HCT116 (cell line): ENCODE measurements around the gene UBE2V1. TPM values are rescaled to one million over a fixed set of nuclear protein-coding genes. Genes with fewer than 3 reads are reported as not detected.

Experiments
- ATAC-seq: fragments of 200-7000 bp; cut with Tn5 transposase; 2 replicates; pipeline ENCODE4 v1.9.1; 2020; ENCODE audit warnings: mild to moderate bottlenecking, moderate library complexity
- BruUV-seq: library from RNA; stranded (reverse); fragments of 400-500 nt; replicated peaks from 2 replicates; lab custom pipeline; 2021; lab: Mats Ljungman, UMichigan
- CTCF ChIA-PET: fragments of 300-600 bp; sonication (Branson Sonifier 250); formaldehyde crosslinking; loops from one replicate; lab custom pipeline; 2021; ENCODE audit warnings: antibody characterized with exemption; lab: Charles Lee
- POLR2A ChIA-PET: fragments of 300-600, 350-600 bp; sonication (Branson Sonifier 250); formaldehyde crosslinking; loops from one replicate; lab custom pipeline; 2021; ENCODE audit warnings: antibody characterized with exemption; lab: Charles Lee
- RAD21 ChIA-PET, 2 experiments: fragments of 300-600 bp; sonication (Branson Sonifier 250); formaldehyde crosslinking; loops; one replicate each; lab custom pipeline; 2023; ENCODE audit warnings: low total read pairs in 2 of 2; ENCODE audit not compliant: uncharacterized antibody in 2 of 2, unreplicated experiment in 2 of 2, low non-redundant PET in 1 of 2; lab: Charles Lee
- DNase-seq: peaks from one replicate; pipeline ENCODE4 v3.0.0-alpha.2; 2010; ENCODE audit warnings: low read depth, low spot score
- H2AFZ ChIP-seq: fragments of 200-600 bp; shearing (Covaris generic), sonication (generic); 2 replicates; pipeline ENCODE4 v1.6.1; 2017; ENCODE audit warnings: low read depth, mixed run types, mixed read lengths, antibody characterized with exemption, low read length; ENCODE audit not compliant: poor library complexity, severe bottlenecking
- H3K27ac ChIP-seq: 2 replicates; pipeline ENCODE4 v1.5.1; 2012; ENCODE audit warnings: low read depth, low read length
- H3K27me3 ChIP-seq: fragments of 200-600 bp; sonication (generic); 2 replicates; pipeline ENCODE4 v1.6.1; 2016; ENCODE audit warnings: mixed run types, low read length, mixed read lengths; ENCODE audit not compliant: insufficient read depth
- H3K36me3 ChIP-seq, 2 experiments: fragments of 200-500 bp in 1 of 2; fragments of 200-600 bp in 1 of 2; sonication (Bioruptor generic) in 1 of 2; sonication (generic) in 1 of 2; 2 replicates each; pipeline versions ENCODE4 v1.5.1 to v1.6.1; 2014 to 2016; ENCODE audit warnings: low read length in 2 of 2, inconsistent platforms in 1 of 2, mixed read lengths in 1 of 2, mixed run types in 1 of 2; ENCODE audit not compliant: insufficient read depth in 2 of 2, control insufficient read depth in 1 of 2
- H3K4me1 ChIP-seq, 2 experiments: fragments of 200-600 bp in 1 of 2; sonication (generic) in 1 of 2; 2 replicates each; pipeline versions ENCODE4 v1.5.1 to v1.6.1; 2012 to 2017; ENCODE audit warnings: low read length in 2 of 2, inconsistent platforms in 1 of 2, mild to moderate bottlenecking in 1 of 2, mixed read lengths in 1 of 2, mixed run types in 1 of 2, moderate library complexity in 1 of 2; ENCODE audit not compliant: insufficient read depth in 2 of 2, control insufficient read depth in 1 of 2
- H3K4me2 ChIP-seq: fragments of 200-600 bp; sonication (generic); 2 replicates; pipeline ENCODE4 v1.6.1; 2017; ENCODE audit warnings: mixed run types, low read length, mixed read lengths
- H3K4me3 ChIP-seq, 2 experiments: fragments of 200-600 bp in 1 of 2; sonication (generic) in 1 of 2; replicated peaks in 1 of 2; 2 replicates each; pipeline ENCODE4 v1.5.1; 2011 to 2016; ENCODE audit warnings: low read length in 2 of 2, control low read depth in 1 of 2, low read depth in 1 of 2, mild to moderate bottlenecking in 1 of 2, mixed read lengths in 1 of 2, mixed run types in 1 of 2
- H3K79me2 ChIP-seq: fragments of 200-600 bp; sonication (generic); 2 replicates; pipeline ENCODE4 v1.6.1; 2017; ENCODE audit warnings: mild to moderate bottlenecking, mixed run types, low read length, moderate library complexity, mixed read lengths; ENCODE audit not compliant: insufficient read depth
- H3K9ac ChIP-seq: fragments of 200-600 bp; sonication (generic); 2 replicates; pipeline ENCODE4 v1.6.1; 2016; ENCODE audit warnings: low read length, mixed read lengths
- H3K9me2 ChIP-seq: fragments of 200-600 bp; sonication (generic), shearing (Covaris generic); 2 replicates; pipeline ENCODE4 v1.6.1; 2017; ENCODE audit warnings: mixed run types, mild to moderate bottlenecking, moderate library complexity; ENCODE audit not compliant: insufficient read depth
- H3K9me3 ChIP-seq, 2 experiments: fragments of 200-500 bp in 1 of 2; fragments of 200-600 bp in 1 of 2; sonication (Bioruptor generic) in 1 of 2; sonication (generic) in 1 of 2; 2 replicates each; pipeline ENCODE4 v1.6.1; 2014 to 2017; ENCODE audit warnings: low read length in 2 of 2, mixed read lengths in 2 of 2, inconsistent platforms in 1 of 2, low read depth in 1 of 2, mild to moderate bottlenecking in 1 of 2, mixed run types in 1 of 2, moderate library complexity in 1 of 2; ENCODE audit not compliant: control insufficient read depth in 1 of 2, insufficient read depth in 1 of 2
- H4K20me1 ChIP-seq: fragments of 200-600 bp; sonication (generic), shearing (Covaris generic); 2 replicates; pipeline ENCODE4 v1.6.1; 2017; ENCODE audit warnings: mixed run types, mild to moderate bottlenecking, moderate library complexity; ENCODE audit not compliant: insufficient read depth
- ATF3 ChIP-seq: IDR thresholded peaks from 2 replicates; pipeline ENCODE4 v1.6.1; 2012
- CEBPB ChIP-seq: IDR thresholded peaks from 2 replicates; pipeline ENCODE4 v1.6.1; 2012; ENCODE audit warnings: low read depth
- CTCF ChIP-seq, 3 experiments: fragments of 200-600 bp in 1 of 3; sonication (generic) in 1 of 3; IDR thresholded peaks in 2 of 3; conservative IDR thresholded peaks in 1 of 3; 2 replicates each; pipeline ENCODE4 v1.5.1; 2012 to 2017; ENCODE audit warnings: low read depth in 2 of 3, low read length in 2 of 3, antibody characterized with exemption in 1 of 3, borderline replicate concordance in 1 of 3, control low read depth in 1 of 3, mild to moderate bottlenecking in 1 of 3, mixed read lengths in 1 of 3, mixed run types in 1 of 3, moderate library complexity in 1 of 3; ENCODE audit not compliant: insufficient read depth in 1 of 3
- EGR1 ChIP-seq: IDR thresholded peaks from 2 replicates; pipeline ENCODE4 v1.6.1; 2012; ENCODE audit warnings: low read depth
- EZH2phosphoT487 ChIP-seq: fragments of 200-600 bp; IDR thresholded peaks from 2 replicates; pipeline ENCODE4 v1.6.1; 2018; ENCODE audit warnings: antibody characterized with exemption, borderline replicate concordance
- FOSL1 ChIP-seq: IDR thresholded peaks from 2 replicates; pipeline ENCODE4 v1.6.1; 2012; ENCODE audit warnings: low read depth
- MAX ChIP-seq: IDR thresholded peaks from 2 replicates; pipeline ENCODE4 v1.6.1; 2012
- POLR2A ChIP-seq: IDR thresholded peaks from 2 replicates; pipeline ENCODE4 v1.7.0; 2011; ENCODE audit warnings: borderline replicate concordance; ENCODE audit not compliant: insufficient read depth, insufficient read length; ENCODE audit errors: extremely low read depth
- POLR2AphosphoS5 ChIP-seq: IDR thresholded peaks from 2 replicates; pipeline ENCODE4 v1.6.1; 2011; ENCODE audit warnings: mild to moderate bottlenecking, low read depth, low read length, moderate library complexity
- SIN3A ChIP-seq: IDR thresholded peaks from 2 replicates; pipeline ENCODE4 v1.6.1; 2012; ENCODE audit warnings: low read depth
- SP1 ChIP-seq: IDR thresholded peaks from 2 replicates; pipeline ENCODE4 v1.6.1; 2012; ENCODE audit warnings: low read depth
- SRF ChIP-seq: IDR thresholded peaks from 2 replicates; pipeline ENCODE4 v1.6.1; 2012; ENCODE audit warnings: low read depth
- TCF7L2 ChIP-seq: IDR thresholded peaks from 2 replicates; pipeline ENCODE4 v1.7.0; 2011; ENCODE audit warnings: borderline replicate concordance, inconsistent platforms; ENCODE audit not compliant: insufficient read depth, insufficient read length; ENCODE audit errors: extremely low read depth
- YY1 ChIP-seq: IDR thresholded peaks from 2 replicates; pipeline ENCODE4 v1.6.1; 2011; ENCODE audit warnings: low read length, low read depth, moderate library complexity, mild to moderate bottlenecking; ENCODE audit not compliant: insufficient replicate concordance; ENCODE audit errors: extremely low read depth
- ZNF274 ChIP-seq: fragments of 200-500 bp; sonication (Bioruptor generic); IDR thresholded peaks from 2 replicates; pipeline ENCODE4 v1.6.1; 2014; ENCODE audit warnings: mild to moderate bottlenecking, low read depth, low read length, inconsistent platforms
- intact Hi-C: fragments of 100-400 bp; cut with micrococcal nuclease; formaldehyde crosslinking; loops from 2 replicates; pipeline ENCODE4 v1.10.0; 2022
- total RNA-seq: library from RNA; stranded (reverse); gene quantifications from one replicate; pipeline ENCODE4 v1.2.1, GENCODE V29; 2021; ENCODE audit not compliant: unreplicated experiment

Gene UBE2V1
- total RNA-seq, 1 experiment from 2014 or later = 114 TPM

GRCh38 chr20:50067461-50067860 lies 45.5 kb downstream of the UBE2V1 start:
- ChIA-PET CTCF (no interaction called here), POLR2A (no interaction called here), RAD21 (interaction anchor here (0.6 to 1.4 kb wide), 3 partner anchors 88 to 253 kb away, joined by 3 to 5 read pairs (median 3); no protein-coding TSS in a partner anchor)
- Histone ChIP-seq H3K4me2 (no peak overlapping the region), H3K27ac (no peak overlapping the region), H3K9me3 (no peaks in the 10 kb centered on the region), H3K79me2 (no peaks in the 10 kb centered on the region), H2AFZ (no peak overlapping the region), H3K36me3 (no peaks in the 10 kb centered on the region), H3K4me3 (no peak overlapping the region), H3K9me2 (no peaks in the 10 kb centered on the region), H3K4me1 (peaks cover 3 to 14% of the 10 kb centered on the region in 2 experiments; a peak in 3 of 4 replicates), H4K20me1 (no peaks in the 10 kb centered on the region), H3K9ac (no peak overlapping the region), H3K27me3 (no peaks in the 10 kb centered on the region)
- no peak for DNase-seq
- no TSS peak for BruUV-seq
- ATAC-seq = no peak
- TF ChIP-seq TCF7L2 = no peak
- no peak for TF ChIP-seq EGR1
- no peak for TF ChIP-seq FOSL1
- no peak for TF ChIP-seq SRF
- TF ChIP-seq ZNF274 = no peak
- no peak for TF ChIP-seq EZH2phosphoT487
- no peak for TF ChIP-seq POLR2A
- TF ChIP-seq ATF3 = no peak
- TF ChIP-seq POLR2AphosphoS5 = no peak
- no peak for TF ChIP-seq CTCF (IDR thresholded peaks at IDR 0.05 in 2 of 3, conservative IDR thresholded peaks at IDR 0.05 in 1 of 3; ENCODE audit: borderline replicate concordance in 1 of 3, insufficient read depth in 1 of 3, low read depth in 2 of 3, low read length in 2 of 3)
- no peak for TF ChIP-seq YY1
- TF ChIP-seq SP1 = no peak
- TF ChIP-seq MAX = no peak
- TF ChIP-seq SIN3A = no peak
- TF ChIP-seq CEBPB = no peak
- intact Hi-C loops = no loop called here
